A549 treated with AZD9567 at 1 μM for 4 hours (cell line): Measurements from ENCODE around the gene AVPR1A. TPM values are rescaled to one million over a fixed set of nuclear protein-coding genes. Genes with fewer than 3 reads are reported as not detected.

Experiments used
- total RNA-seq: library from RNA; stranded (reverse); fragments of 200-300 nt; extraction: Qiagen RNA extraction; gene quantifications from 5 replicates; pipeline ENCODE4 v1.2.3, GENCODE V29; 2022; ENCODE audit not compliant: insufficient read depth

The AVPR1A gene
- 0.02 to 0.08 TPM (median 0.05 TPM) in 4 of 5 replicates, not detected in the other for total RNA-seq

DNA sequence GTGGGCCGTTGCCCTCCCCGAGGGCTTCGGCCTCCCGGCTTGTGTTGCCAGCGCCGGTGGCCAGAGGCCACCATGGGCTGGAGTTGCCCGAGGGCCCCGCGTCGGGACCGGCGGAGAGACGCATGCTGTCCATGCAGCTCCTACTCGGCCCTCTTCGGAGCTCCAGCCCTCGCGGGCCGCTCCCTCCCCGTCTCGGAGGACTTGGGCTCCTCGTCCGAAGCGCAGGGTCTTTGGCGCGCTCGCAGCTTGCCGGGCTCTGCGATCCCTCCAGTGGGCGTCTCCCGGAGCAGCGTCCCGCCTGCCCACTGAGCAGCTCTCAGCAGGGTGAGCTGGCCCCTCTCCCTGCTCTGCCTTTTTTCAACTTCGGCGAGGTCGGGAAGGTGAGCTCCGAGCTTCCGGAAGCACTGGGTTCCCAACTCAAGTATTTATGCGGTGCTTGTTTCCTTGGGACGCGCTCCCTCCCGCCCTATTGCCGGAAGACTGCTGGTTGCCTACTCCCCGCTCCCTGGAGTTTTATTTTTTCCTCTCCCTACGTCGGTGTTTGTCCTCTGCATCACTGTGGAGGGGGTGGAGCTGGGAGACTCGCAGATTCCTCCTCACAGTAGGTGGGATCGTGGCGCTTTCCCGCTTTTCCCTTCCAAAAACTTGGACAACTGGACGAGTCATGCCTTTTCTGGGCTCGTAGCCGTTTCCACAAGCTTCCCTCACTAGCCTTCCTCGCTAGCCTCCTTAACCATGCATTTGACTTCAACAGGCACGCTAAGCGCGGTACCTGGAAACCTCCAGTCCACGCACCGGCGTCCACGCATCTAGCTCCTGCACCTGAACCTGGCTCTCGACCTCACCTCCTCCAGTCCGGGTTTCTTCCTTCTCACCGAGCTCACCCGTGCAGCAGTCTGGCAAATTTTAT is at the start of gene AVPR1A:
TSS of gene AVPR1A (minus strand) at position 489 of the 910 bp plus-strand sequence. CDS start at position 124, 365 bp downstream.

Other genes with a start within 250 kb of the AVPR1A start
- gene PPM1H, start 216.1 kb downstream of the AVPR1A start, total RNA-seq = 5.6 to 7.3 TPM (median 5.8 TPM) in 5 replicates